HG02678 (cell line): ENCODE measurements around the gene GAREM1.
A peak's percentile ranks its signal among the peaks of the same experiment; 100 is the strongest.

Source experiments
- ATAC-seq: cut with Tn5 transposase; IDR thresholded peaks from one replicate; pipeline ENCODE4 v1.9.1; 2021; ENCODE audit warnings: mild to moderate bottlenecking, moderate library complexity; ENCODE audit not compliant: unreplicated experiment

The GAREM1 gene

GRCh38 chr18:32328974-32329373, 141.7 kb downstream of the GAREM1 start:
- ATAC-seq, result no peak

- no peak for ATAC-seq
Observed at GRCh38 chr18:32328379-32328778, 142.3 kb downstream of the GAREM1 start.

- ATAC-seq, result no peak
Observed at GRCh38 chr18:32326450-32327308, 144.0 kb downstream of the GAREM1 start.

GRCh38 chr18:32324181-32324580, 146.5 kb downstream of the GAREM1 start:
- ATAC-seq, result no peak

GRCh38 chr18:32321826-32322225, 148.9 kb downstream of the GAREM1 start:
- no peak for ATAC-seq

- no peak for ATAC-seq
Observed at GRCh38 chr18:32319084-32319483, 151.6 kb downstream of the GAREM1 start.

GRCh38 chr18:32318581-32318980, 152.1 kb downstream of the GAREM1 start:
- ATAC-seq, result no peak

- ATAC-seq, result no peak
Observed at GRCh38 chr18:32317651-32318050, 153.0 kb downstream of the GAREM1 start.

GRCh38 chr18:32315881-32316280, 154.8 kb downstream of the GAREM1 start:
- ATAC-seq, result no peak

GRCh38 chr18:32310774-32311173, 159.9 kb downstream of the GAREM1 start:
- ATAC-seq, result no peak

GRCh38 chr18:32310101-32310500, 160.6 kb downstream of the GAREM1 start:
- no peak for ATAC-seq

- no peak for ATAC-seq
Observed at GRCh38 chr18:32308493-32309120, 162.1 kb downstream of the GAREM1 start.

- ATAC-seq, result no peak
Observed at GRCh38 chr18:32303400-32303799, 167.3 kb downstream of the GAREM1 start.

- no peak for ATAC-seq
Observed at GRCh38 chr18:32302806-32303205, 167.9 kb downstream of the GAREM1 start.

GRCh38 chr18:32301976-32302743, 168.5 kb downstream of the GAREM1 start:
- ATAC-seq, result peak; percentile 63

GRCh38 chr18:32301361-32301760, 169.3 kb downstream of the GAREM1 start:
- ATAC-seq, result no peak

- no peak for ATAC-seq
Observed at GRCh38 chr18:32300914-32301313, 169.8 kb downstream of the GAREM1 start.

- no peak for ATAC-seq
Observed at GRCh38 chr18:32299484-32299883, 171.2 kb downstream of the GAREM1 start.

GRCh38 chr18:32298171-32298667, 172.5 kb downstream of the GAREM1 start:
- no peak for ATAC-seq

- no peak for ATAC-seq
Observed at GRCh38 chr18:32297579-32298170, 173.0 kb downstream of the GAREM1 start.

GRCh38 chr18:32296851-32297250, 173.8 kb downstream of the GAREM1 start:
- no peak for ATAC-seq
